ENCODE results near the gene ATOH8. TPM values are rescaled to one million over a fixed set of nuclear protein-coding genes. Genes with fewer than 3 reads are reported as not detected.

ATOH8 gene
- total RNA-seq, 1 experiment from 2014 or later, result 0.20 TPM

GRCh38 chr2:85778646-85779379 is 25.0 kb downstream of the ATOH8 start:
- H3K27me3 Mint-ChIP-seq (ENCODE audit: low read depth), result peaks cover 6% of the 10 kb centered on the region
- Histone ChIP-seq H4K91ac (ENCODE audit: insufficient read length, low read depth, low read length) (no peak overlapping the region), H3T11ph (ENCODE audit: low read length) (no peak overlapping the region), H2AK5ac (ENCODE audit: insufficient read length, low read length) (no peak overlapping the region), H3K23ac (ENCODE audit: insufficient read length, low read depth, low read length) (no peak overlapping the region), H2BK20ac (ENCODE audit: low read depth, low read length, poor library complexity, severe bottlenecking) (no peak overlapping the region), H3K4me2 (ENCODE audit: insufficient read depth, insufficient read length, low read length) (no peak overlapping the region), H3K14ac (ENCODE audit: insufficient read depth, low read length) (no peak overlapping the region), H4K20me1 (ENCODE audit: control insufficient read depth, insufficient read depth, insufficient read length) (no peaks in the 10 kb centered on the region), H2AFZ (ENCODE audit: low read length) (no peak overlapping the region), H3K4me1 (ENCODE audit: insufficient read depth, low read length) (no peaks in the 10 kb centered on the region; the same call in 1 of the 2 replicates), H3K56ac (ENCODE audit: insufficient read length, low read depth, low read length) (no peak overlapping the region), H3K9ac (ENCODE audit: extremely low read depth, insufficient read length, low read length) (no peak overlapping the region), H3K27ac (ENCODE audit: insufficient read length, low read depth, low read length) (no peak overlapping the region), H2BK12ac (ENCODE audit: insufficient read length, low read depth, low read length) (no peak overlapping the region), H3K18ac (ENCODE audit: insufficient read length, low read depth, low read length) (no peak overlapping the region), H2BK5ac (ENCODE audit: insufficient read length, low read length) (no peak overlapping the region), H3K79me1 (ENCODE audit: insufficient read depth, low read depth, low read length, poor library complexity, severe bottlenecking) (no peaks in the 10 kb centered on the region), H2BK15ac (ENCODE audit: low read depth, low read length) (no peak overlapping the region), H4K8ac (replicated peaks; ENCODE audit: insufficient read length, low read depth, low read length) (no peak overlapping the region), H3K27me3 (ENCODE audit: insufficient read depth, low read length) (no peaks in the 10 kb centered on the region), H4K5ac (ENCODE audit: insufficient read length, low read depth, low read length) (no peak overlapping the region), H2BK120ac (ENCODE audit: low read depth, low read length, poor library complexity, severe bottlenecking) (no peak overlapping the region), H3K9me3 (ENCODE audit: control insufficient read depth, low read depth, low read length) (no peaks in the 10 kb centered on the region), H3K23me2 (ENCODE audit: insufficient read length, low read depth, low read length, poor library complexity, severe bottlenecking) (no peaks in the 10 kb centered on the region), H3K4ac (ENCODE audit: low read depth, low read length) (no peak overlapping the region), H3K79me2 (ENCODE audit: insufficient read depth, low read length) (no peaks in the 10 kb centered on the region)
- H3K27ac Mint-ChIP-seq, result no peak overlapping the region
- WGBS (ENCODE audit: extremely low coverage, insufficient read length, low lambda C conversion rate), result no CpG with 5 or more reads among the region's 16 CpGs
- H3K36me3 Mint-ChIP-seq (ENCODE audit: insufficient read depth in 1 of 3, low read depth in 3 of 3), result no peaks in the 10 kb centered on the region; a peak in 1 of 7 replicates
- DNase-seq, result no peak
- no peak for TF ChIP-seq CTCF (conservative IDR thresholded peaks at IDR 0.05)
- peaks cover 11 to 16% of the 10 kb centered on the region in 2 experiments for H3K4me1 Mint-ChIP-seq
- H3K9me3 Mint-ChIP-seq, result no peaks in the 10 kb centered on the region
- no peak overlapping the region for H3K4me3 Mint-ChIP-seq
